PFSK-1 (cell line): ENCODE data around the gene RASGRF1.

ENCODE experiments used
- FOXP2 ChIP-seq: optimal IDR thresholded peaks from 2 replicates; pipeline ENCODE3; 2011; ENCODE audit warnings: borderline replicate concordance, control low read depth, inconsistent platforms; ENCODE audit not compliant: insufficient read depth; ENCODE audit errors: extremely low read length, extremely low read depth
- POLR2AphosphoS5 ChIP-seq: IDR thresholded peaks from 2 replicates; pipeline ENCODE4 v1.6.1; 2012; ENCODE audit warnings: low read depth, mild to moderate bottlenecking, control low read depth, low read length, moderate library complexity
- REST ChIP-seq, 2 experiments: IDR thresholded peaks; 2 replicates each; pipeline versions ENCODE4 v1.6.1 to v1.8.0; 2011 to 2012; ENCODE audit warnings: low read depth in 2 of 2, low read length in 2 of 2, control low read depth in 1 of 2, inconsistent platforms in 1 of 2, mild to moderate bottlenecking in 1 of 2, moderate library complexity in 1 of 2; ENCODE audit not compliant: insufficient read depth in 1 of 2
- SIN3A ChIP-seq: IDR thresholded peaks from 2 replicates; pipeline ENCODE4 v1.6.1; 2012; ENCODE audit warnings: mild to moderate bottlenecking, low read length, moderate library complexity, borderline replicate concordance; ENCODE audit not compliant: insufficient read depth
- TAF1 ChIP-seq: IDR thresholded peaks from 2 replicates; pipeline ENCODE4 v1.6.1; 2012; ENCODE audit warnings: low read length, control low read depth, borderline replicate concordance; ENCODE audit not compliant: insufficient read depth

Gene RASGRF1

GRCh38 chr15:79132361-79132760 lies 41.8 kb upstream of the RASGRF1 start:
- no peak for TF ChIP-seq TAF1
- TF ChIP-seq FOXP2 = no peak
- TF ChIP-seq REST (IDR thresholded peaks at IDR 0.05; ENCODE audit: insufficient read depth in 1 of 2, low read depth in 2 of 2, low read length in 2 of 2) = no peak
- TF ChIP-seq POLR2AphosphoS5 = no peak

- TF ChIP-seq FOXP2 = no peak
- TF ChIP-seq TAF1 = no peak
- no peak for TF ChIP-seq SIN3A
- no peak for TF ChIP-seq POLR2AphosphoS5
- TF ChIP-seq REST (IDR thresholded peaks at IDR 0.05; ENCODE audit: insufficient read depth in 1 of 2, low read depth in 2 of 2, low read length in 2 of 2) = no peak
Observed at GRCh38 chr15:79130535-79131130, 40.1 kb upstream of the RASGRF1 start.

- TF ChIP-seq TAF1 (no peak), POLR2AphosphoS5 (no peak), SIN3A (no peak), REST (IDR thresholded peaks at IDR 0.05; ENCODE audit: insufficient read depth in 1 of 2, low read depth in 2 of 2, low read length in 2 of 2) (no peak), FOXP2 (no peak)
Observed at GRCh38 chr15:79129235-79129634, 38.7 kb upstream of the RASGRF1 start.

GRCh38 chr15:79128556-79128955 lies 38.0 kb upstream of the RASGRF1 start:
- TF ChIP-seq SIN3A (no peak), TAF1 (no peak), POLR2AphosphoS5 (no peak), FOXP2 (no peak), REST (IDR thresholded peaks at IDR 0.05; ENCODE audit: insufficient read depth in 1 of 2, low read depth in 2 of 2, low read length in 2 of 2) (no peak)

GRCh38 chr15:79124388-79124787 lies 33.8 kb upstream of the RASGRF1 start:
- TF ChIP-seq SIN3A = no peak
- no peak for TF ChIP-seq POLR2AphosphoS5
- TF ChIP-seq REST (IDR thresholded peaks at IDR 0.05; ENCODE audit: insufficient read depth in 1 of 2, low read depth in 2 of 2, low read length in 2 of 2) = no peak
- TF ChIP-seq FOXP2 = no peak
- no peak for TF ChIP-seq TAF1
